Urinary bladder (tissue), 4 donors: ENCODE data around the gene TBX2. TPM values are rescaled to one million over a fixed set of nuclear protein-coding genes. Genes with fewer than 3 reads are reported as not detected.

Experiments
- DNase-seq: peaks from one replicate; pipeline ENCODE4 v3.0.0-alpha.2; 2015; ENCODE audit errors: extremely low spot score
- H3K27ac ChIP-seq: one replicate; pipeline ENCODE4 v1.5.1; 2013; ENCODE audit warnings: low read depth, mild to moderate bottlenecking, moderate library complexity
- H3K36me3 ChIP-seq: one replicate; pipeline ENCODE4 v1.6.1; 2013; ENCODE audit warnings: mild to moderate bottlenecking, moderate library complexity; ENCODE audit not compliant: insufficient read depth
- H3K4me1 ChIP-seq: one replicate; pipeline ENCODE4 v1.6.1; 2013; ENCODE audit warnings: mild to moderate bottlenecking, moderate library complexity; ENCODE audit not compliant: insufficient read depth
- H3K4me3 ChIP-seq: one replicate; pipeline ENCODE4 v1.5.1; 2013; ENCODE audit warnings: low read depth, low read length
- WGBS: extraction: QIAGEN DNeasy Blood & Tissue Kit; methylation state at CpG from one replicate; pipeline ENCODE4 v1.1.7; 2013; 5-methylcytosine and 5-hydroxymethylcytosine counted together
- polyA plus RNA-seq: library from polyadenylated mRNA; stranded (reverse); fragments of 200-250 nt; gene quantifications from one replicate; pipeline ENCODE4 v1.2.3, GENCODE V29; 2013
- total RNA-seq: library from RNA; depleted of rRNA; stranded (reverse); fragments of >200 nt; gene quantifications from one replicate; pipeline ENCODE4 v1.2.3, GENCODE V29; 2014
- donor health status: healthy with polysubstance abuse.
- donor health status: healthy.

Gene TBX2
- total and polyA plus RNA-seq, 2 donors: 26.4 to 56.3 TPM

DNA sequence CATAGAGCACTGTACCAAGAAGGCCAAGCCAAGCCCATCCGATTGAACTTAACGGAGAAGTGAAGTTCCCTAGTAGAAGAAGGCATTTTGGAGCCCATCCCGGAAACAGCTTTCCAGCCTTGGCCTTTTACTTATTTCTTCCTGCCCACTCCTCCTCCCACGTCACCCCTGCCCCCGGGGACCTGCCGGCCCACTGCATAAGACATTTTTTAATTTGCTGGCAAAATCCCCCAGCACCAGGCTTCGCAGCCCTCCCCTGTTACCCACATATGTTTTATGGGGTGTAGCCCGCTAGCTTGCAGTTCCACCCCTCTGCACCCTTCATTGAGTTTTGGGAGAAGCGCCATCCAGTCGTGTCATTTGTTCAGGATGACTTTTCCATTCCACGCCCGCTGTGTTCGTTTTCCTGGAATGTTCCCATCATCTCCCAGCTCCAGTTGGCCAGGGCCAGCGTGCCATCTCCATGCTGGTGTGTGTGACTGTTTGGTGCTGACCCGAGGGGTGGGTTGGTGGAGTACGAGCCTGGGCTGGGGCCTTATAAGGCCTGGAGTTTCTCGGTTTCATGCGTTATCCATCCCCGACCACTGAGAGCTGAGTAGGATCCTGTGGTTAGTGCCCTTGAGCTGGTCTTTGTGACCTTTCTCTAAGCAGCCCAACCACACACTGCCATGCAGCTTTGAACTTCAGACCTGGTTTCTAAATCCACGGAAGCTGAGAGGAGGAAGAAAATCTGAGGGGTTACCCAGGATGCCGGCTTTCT, 20.0 kb upstream of the TBX2 start:
- DNase-seq: no peak
- H3K4me1 ChIP-seq: no peaks in the 10 kb centered on the region
- no peak overlapping the region for H3K27ac ChIP-seq
- H3K4me3 ChIP-seq: no peak overlapping the region
- WGBS: 90% methylated on average over 21 of the region's 21 CpGs
- no peaks in the 10 kb centered on the region for H3K36me3 ChIP-seq

DNA sequence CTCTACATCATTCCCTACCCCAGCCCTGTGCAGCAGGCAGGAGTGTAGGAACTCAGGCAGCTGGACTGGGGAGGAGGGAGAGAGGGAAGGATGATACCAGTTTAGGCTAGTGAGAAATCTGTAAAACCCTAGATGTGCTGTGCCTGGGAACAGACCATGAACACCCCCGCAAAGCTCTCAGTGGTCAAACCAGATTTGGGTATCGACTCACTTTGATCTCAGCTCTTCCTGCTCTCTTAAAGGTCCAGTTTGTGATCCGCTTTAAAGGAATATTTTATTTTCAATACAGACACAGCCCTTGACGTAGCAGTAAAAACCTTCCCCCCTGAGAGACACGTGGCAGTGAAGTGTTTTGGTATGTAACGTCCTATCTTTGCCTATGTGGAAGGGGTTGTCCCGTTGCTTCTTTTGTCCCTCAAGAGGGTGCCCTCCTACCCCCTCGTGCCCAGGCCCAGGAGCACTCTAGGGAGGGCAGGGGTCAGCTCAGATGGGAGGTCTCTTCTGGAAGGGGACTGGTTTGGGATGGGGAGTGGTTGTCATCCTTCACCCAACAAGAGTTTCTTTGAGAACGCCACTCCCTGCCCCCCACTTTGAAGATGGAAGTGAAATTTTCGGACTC, 19.3 kb upstream of the TBX2 start:
- WGBS: 82% methylated on average over 10 of the region's 10 CpGs
- Histone ChIP-seq H3K27ac (no peak overlapping the region), H3K4me1 (no peaks in the 10 kb centered on the region), H3K4me3 (no peak overlapping the region), H3K36me3 (no peaks in the 10 kb centered on the region)
- DNase-seq: no peak

DNA sequence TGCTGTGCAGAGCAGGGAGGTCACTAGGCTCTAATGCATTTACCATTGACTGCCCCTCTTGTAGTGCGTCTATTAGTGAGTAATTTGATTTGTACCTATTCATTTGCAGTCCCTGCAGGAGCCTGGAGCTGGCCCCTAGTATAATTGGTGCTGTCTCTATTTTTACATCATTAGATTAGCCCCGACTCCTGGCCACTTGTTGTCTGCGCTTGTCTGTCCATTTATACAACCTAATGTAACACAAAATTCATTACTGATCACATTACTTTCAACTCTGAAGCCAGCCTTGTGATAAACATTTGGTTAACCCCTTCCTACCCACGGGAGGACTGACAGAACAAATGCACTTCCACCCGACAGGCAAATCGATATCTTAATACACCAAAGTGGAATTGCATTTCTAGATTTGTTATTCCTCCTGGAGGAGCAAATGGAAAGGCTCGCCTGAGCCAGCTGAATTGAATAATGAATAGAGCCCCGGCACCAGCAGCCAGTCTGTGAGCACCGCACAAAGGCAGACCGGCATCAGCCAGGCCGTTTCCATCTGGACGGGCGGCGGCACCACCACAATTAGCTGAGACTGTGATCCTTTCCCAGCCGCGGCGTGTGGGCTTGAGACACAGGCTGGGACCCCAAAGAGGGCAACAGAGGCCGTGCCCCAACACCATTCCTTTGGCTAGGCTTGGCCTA, 18.7 kb upstream of the TBX2 start:
- Histone ChIP-seq H3K27ac (no peak overlapping the region), H3K4me3 (no peak overlapping the region), H3K4me1 (no peaks in the 10 kb centered on the region), H3K36me3 (no peaks in the 10 kb centered on the region)
- no peak for DNase-seq
- 86% methylated on average over 18 of the region's 18 CpGs for WGBS

DNA sequence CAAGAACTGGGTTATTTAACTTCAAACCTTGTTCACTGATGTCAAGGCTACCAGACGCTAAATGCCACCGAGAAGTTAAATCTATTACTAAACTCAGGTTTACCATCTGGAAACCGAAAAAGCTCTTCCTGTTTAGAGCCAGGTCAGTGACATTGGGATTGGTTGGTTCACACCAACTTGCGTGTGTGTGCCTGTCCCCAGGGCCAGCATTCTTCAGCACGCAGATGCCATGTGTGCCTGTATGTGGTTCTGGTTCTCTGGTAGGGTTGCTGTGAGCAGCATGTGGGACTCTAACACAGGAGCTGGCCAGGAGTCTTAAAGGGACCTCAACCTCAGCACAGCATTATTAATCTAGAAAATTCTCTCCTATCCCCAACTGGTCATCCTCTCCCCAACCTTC, 18.1 kb upstream of the TBX2 start:
- H3K27ac ChIP-seq: no peak overlapping the region
- DNase-seq: no peak
- H3K4me1 ChIP-seq: no peaks in the 10 kb centered on the region
- no peak overlapping the region for H3K4me3 ChIP-seq
- H3K36me3 ChIP-seq: no peaks in the 10 kb centered on the region
- WGBS: 90% methylated on average over 5 of the region's 5 CpGs

- H3K27ac ChIP-seq: no peak overlapping the region
- no peak for DNase-seq
- H3K4me3 ChIP-seq: no peak overlapping the region
- no peaks in the 10 kb centered on the region for H3K36me3 ChIP-seq
- WGBS: 86% methylated on average over 16 of the region's 16 CpGs
- H3K4me1 ChIP-seq: no peaks in the 10 kb centered on the region
Observed at GRCh38 chr17:61382796-61383688, 16.6 kb upstream of the TBX2 start.

DNA sequence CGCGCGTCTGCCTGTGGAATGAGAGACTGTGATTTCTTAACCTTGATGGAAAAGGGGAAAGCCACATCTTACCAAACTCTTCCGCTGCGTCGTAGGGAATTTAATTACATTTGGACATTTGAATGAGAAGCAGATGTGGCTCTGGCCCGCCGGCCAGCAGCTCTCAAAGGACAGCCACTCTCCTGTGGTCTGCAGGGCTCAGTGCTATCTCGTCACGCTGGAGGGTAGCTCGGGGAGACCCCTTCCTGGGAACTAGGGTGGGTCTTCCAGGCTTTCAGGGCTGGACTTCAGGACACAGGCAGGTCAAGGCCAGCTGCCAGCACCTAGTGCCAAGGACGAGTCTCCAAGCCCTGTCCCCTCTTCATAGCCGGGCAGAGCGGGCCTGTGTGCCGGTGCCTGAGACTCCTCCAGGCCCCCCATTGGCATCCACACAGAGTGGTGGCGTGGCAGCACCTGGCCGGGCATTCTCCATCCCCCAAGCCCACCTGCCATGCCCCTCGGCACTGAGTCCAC, 15.9 kb upstream of the TBX2 start:
- no peak overlapping the region for H3K4me3 ChIP-seq
- no peak overlapping the region for H3K27ac ChIP-seq
- DNase-seq: no peak
- H3K4me1 ChIP-seq: no peaks in the 10 kb centered on the region
- H3K36me3 ChIP-seq: no peaks in the 10 kb centered on the region
- WGBS: 81% methylated on average over 18 of the region's 18 CpGs

- Histone ChIP-seq H3K4me1 (no peaks in the 10 kb centered on the region), H3K36me3 (no peaks in the 10 kb centered on the region), H3K4me3 (no peak overlapping the region), H3K27ac (no peak overlapping the region)
- DNase-seq: no peak
- WGBS: 87% methylated on average over 8 of the region's 8 CpGs
Observed at GRCh38 chr17:61384354-61384691, 15.3 kb upstream of the TBX2 start.

DNA sequence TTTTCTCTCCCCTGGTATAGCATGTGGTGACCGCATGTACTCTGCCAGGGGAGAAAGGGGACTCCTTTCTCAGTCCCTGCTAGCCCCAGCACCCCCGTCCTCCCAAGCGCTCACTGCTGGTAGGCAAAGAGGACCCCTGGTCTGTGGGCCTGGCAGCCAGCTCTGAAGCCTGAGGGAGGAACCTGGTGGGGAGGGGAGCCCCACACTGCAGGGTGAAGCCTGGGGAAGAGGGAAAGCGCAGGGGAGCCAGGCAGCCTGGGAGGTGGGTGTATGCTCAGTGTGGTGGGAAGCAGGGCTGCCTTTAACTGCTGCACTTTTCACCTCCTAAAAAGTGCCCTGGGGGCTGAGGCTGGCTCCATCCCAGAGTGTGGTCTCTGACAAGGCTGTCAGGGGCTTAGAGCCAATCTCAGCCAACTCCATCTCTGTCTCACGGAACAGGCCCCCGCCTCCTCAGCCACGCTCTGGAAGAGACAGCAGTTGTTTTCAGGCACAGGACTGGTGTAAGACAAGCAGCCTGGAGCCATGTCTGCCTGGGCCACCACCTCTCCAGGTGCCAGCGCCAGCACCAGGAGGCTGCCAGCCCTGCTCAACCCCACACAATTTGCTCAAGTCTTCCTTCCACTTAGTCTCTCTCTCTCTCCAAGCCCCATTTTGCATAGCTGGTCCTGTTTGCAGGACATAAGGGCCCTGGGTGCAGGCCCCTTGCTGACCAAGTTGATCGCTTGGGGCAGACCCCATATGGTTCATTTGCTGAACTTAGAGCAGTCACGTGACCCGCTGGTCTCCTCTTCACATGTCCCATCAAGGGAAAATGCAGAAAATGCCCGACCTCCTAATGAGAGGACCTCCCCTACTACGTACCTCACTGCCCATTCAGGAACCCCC, 14.7 kb upstream of the TBX2 start:
- DNase-seq: no peak
- no peak overlapping the region for H3K27ac ChIP-seq
- H3K36me3 ChIP-seq: no peaks in the 10 kb centered on the region
- no peak overlapping the region for H3K4me3 ChIP-seq
- WGBS: 94% methylated on average over 13 of the region's 13 CpGs
- no peaks in the 10 kb centered on the region for H3K4me1 ChIP-seq

GRCh38 chr17:61385577-61386236, 13.9 kb upstream of the TBX2 start:
- DNase-seq: no peak
- WGBS: 97% methylated on average over 15 of the region's 15 CpGs
- H3K4me1 ChIP-seq: no peaks in the 10 kb centered on the region

GRCh38 chr17:61386251-61386650, 13.4 kb upstream of the TBX2 start:
- 95% methylated on average over 6 of the region's 6 CpGs for WGBS
- DNase-seq: no peak
- H3K36me3 ChIP-seq: no peaks in the 10 kb centered on the region
- H3K4me1 ChIP-seq: no peaks in the 10 kb centered on the region
- no peak overlapping the region for H3K27ac ChIP-seq
- H3K4me3 ChIP-seq: no peak overlapping the region

More at GRCh38 chr17:61385577-61386236, 13.9 kb upstream of the TBX2 start:
- Histone ChIP-seq H3K27ac (no peak overlapping the region), H3K36me3 (no peaks in the 10 kb centered on the region), H3K4me3 (no peak overlapping the region)

GRCh38 chr17:61387011-61387410, 12.6 kb upstream of the TBX2 start:
- no peak for DNase-seq
- WGBS: 96% methylated on average over 8 of the region's 8 CpGs
- Histone ChIP-seq H3K36me3 (no peaks in the 10 kb centered on the region), H3K27ac (no peak overlapping the region), H3K4me3 (no peak overlapping the region), H3K4me1 (no peaks in the 10 kb centered on the region)
